ENCODE results near the gene FBXL7. TPM values are rescaled to one million over a fixed set of nuclear protein-coding genes. Genes with fewer than 3 reads are reported as not detected.

FBXL7 gene
- total RNA-seq, 2 donors from 2014 or later: 21.1 to 31.7 TPM

DNA sequence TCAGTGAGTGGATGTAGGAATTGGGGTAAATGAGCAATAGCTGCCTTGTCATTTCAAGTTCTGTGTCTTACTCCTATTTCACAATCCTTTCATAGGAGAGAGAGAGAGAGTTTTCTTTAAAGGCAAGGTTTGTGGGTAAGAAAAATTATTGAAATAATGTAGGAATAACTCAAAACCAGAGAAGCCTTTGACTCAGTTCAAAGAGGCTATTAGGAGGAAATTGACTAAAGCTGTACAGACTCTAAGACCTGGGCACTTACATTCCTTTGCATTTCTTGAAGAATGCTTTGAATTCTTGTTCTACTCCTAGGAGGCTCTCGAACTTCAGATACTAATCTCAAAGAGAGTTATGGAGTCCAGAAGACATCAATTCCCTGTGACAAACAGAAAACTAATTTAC is 257.1 kb downstream of the FBXL7 start:
- peaks cover 0 to 9% of the 10 kb centered on the region in 2 donors for H3K4me1 ChIP-seq (ENCODE audit: control insufficient read depth in 1 of 2, low read depth in 2 of 2)

GRCh38 chr5:15757619-15758018 is 257.6 kb downstream of the FBXL7 start:
- no peak for DNase-seq (ENCODE audit: low spot score)
- Histone ChIP-seq H3K27ac (no peak overlapping the region), H3K9me3 (no peaks in the 10 kb centered on the region), H3K27me3 (replicated peaks; ENCODE audit: insufficient read depth) (no peaks in the 10 kb centered on the region), H3K4me1 (ENCODE audit: control insufficient read depth in 1 of 2, low read depth in 2 of 2) (peaks cover 0 to 9% of the 10 kb centered on the region in 2 donors), H3K36me3 (no peaks in the 10 kb centered on the region), H3K4me3 (no peak overlapping the region)
- no peak for TF ChIP-seq CTCF (IDR thresholded peaks at IDR 0.05)
- no peak for ATAC-seq (ENCODE audit: insufficient number of reproducible peaks, low FRiP score, low read depth)

More for the DNA sequence above, 257.1 kb downstream of the FBXL7 start:
- Histone ChIP-seq H3K27ac (no peak overlapping the region), H3K36me3 (no peaks in the 10 kb centered on the region), H3K4me3 (no peak overlapping the region), H3K27me3 (replicated peaks; ENCODE audit: insufficient read depth) (no peaks in the 10 kb centered on the region), H3K9me3 (no peaks in the 10 kb centered on the region)
- DNase-seq (ENCODE audit: low spot score) (no peak), ATAC-seq (ENCODE audit: insufficient number of reproducible peaks, low FRiP score, low read depth) (no peak)
- no peak for TF ChIP-seq CTCF (IDR thresholded peaks at IDR 0.05)

DNA sequence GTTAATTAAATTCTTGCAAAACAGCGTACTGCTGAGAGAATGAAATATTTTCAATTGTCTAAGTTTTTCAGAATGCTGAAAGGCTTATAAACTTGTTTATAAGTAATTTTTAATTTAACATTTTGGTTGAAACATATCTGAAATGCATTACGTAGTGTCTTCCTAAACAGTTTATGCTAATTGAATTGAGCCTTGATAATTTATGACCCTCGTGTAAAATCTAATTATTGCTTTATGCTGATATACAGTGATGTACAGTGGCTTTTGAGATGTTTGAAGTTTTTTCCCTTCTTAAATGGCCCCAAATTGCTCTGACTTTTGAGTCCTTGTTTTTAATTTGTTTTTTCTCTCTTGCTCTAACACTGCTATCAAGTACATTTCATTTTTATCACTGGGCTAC is 262.7 kb downstream of the FBXL7 start:
- Histone ChIP-seq H3K4me1 (ENCODE audit: control insufficient read depth in 1 of 2, low read depth in 2 of 2) (no peaks in the 10 kb centered on the region), H3K36me3 (no peaks in the 10 kb centered on the region), H3K27ac (no peak overlapping the region), H3K9me3 (no peaks in the 10 kb centered on the region), H3K4me3 (no peak overlapping the region), H3K27me3 (replicated peaks; ENCODE audit: insufficient read depth) (no peaks in the 10 kb centered on the region)
- ATAC-seq (ENCODE audit: insufficient number of reproducible peaks, low FRiP score, low read depth) (no peak), DNase-seq (ENCODE audit: low spot score) (no peak)
- no peak for TF ChIP-seq CTCF (IDR thresholded peaks at IDR 0.05)

DNA sequence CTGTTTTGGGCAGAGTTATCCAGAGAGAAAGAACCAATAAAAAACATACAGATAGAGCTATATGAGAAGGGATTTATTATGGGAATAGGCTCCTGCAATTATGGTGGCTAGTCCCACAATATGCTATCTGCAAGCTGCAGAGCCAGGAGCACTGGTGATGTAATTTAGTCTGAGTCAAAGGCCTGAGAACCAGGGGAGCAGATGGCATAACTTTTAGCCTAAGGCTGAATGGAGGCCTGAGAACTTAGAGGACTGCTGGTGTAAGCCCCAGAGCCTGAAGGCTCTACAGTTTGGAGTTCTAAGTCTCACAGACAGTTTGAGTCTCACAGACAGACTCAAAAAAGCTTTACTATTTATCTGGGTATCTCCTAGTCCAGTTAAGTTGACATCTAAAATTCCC is 263.8 kb downstream of the FBXL7 start:
- H3K27me3 ChIP-seq (replicated peaks; ENCODE audit: insufficient read depth): no peaks in the 10 kb centered on the region
- ATAC-seq (ENCODE audit: insufficient number of reproducible peaks, low FRiP score, low read depth) (no peak), DNase-seq (ENCODE audit: low spot score) (no peak)
- no peak for TF ChIP-seq CTCF (IDR thresholded peaks at IDR 0.05)
- no peak overlapping the region for H3K27ac ChIP-seq
- H3K36me3 ChIP-seq: peaks cover 1% of the 10 kb centered on the region
- no peaks in the 10 kb centered on the region for H3K4me1 ChIP-seq (ENCODE audit: control insufficient read depth in 1 of 2, low read depth in 2 of 2)
- no peaks in the 10 kb centered on the region for H3K9me3 ChIP-seq
- no peak overlapping the region for H3K4me3 ChIP-seq

DNA sequence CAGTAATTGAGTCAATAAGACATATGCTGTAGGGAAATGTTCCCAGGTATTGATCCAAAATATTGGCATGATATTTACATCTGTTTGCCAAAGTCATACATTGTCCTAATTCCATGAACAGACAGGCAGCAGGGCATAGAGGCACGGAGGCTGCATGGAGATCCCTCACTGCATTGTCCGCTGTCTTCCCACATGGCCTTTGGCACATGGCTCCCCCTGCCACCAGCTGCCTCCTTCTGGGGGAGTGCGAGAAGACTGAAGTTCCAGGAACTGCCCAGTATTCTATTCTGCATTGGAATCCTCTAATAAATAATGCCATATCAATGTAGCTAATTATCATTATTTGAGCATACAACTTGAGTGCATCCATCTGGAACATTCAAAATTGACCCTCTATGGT is 269.0 kb downstream of the FBXL7 start:
- Histone ChIP-seq H3K9me3 (no peaks in the 10 kb centered on the region), H3K36me3 (peaks cover 4% of the 10 kb centered on the region), H3K4me1 (ENCODE audit: control insufficient read depth in 1 of 2, low read depth in 2 of 2) (no peaks in the 10 kb centered on the region), H3K27me3 (replicated peaks; ENCODE audit: insufficient read depth) (no peaks in the 10 kb centered on the region), H3K4me3 (no peak overlapping the region), H3K27ac (no peak overlapping the region)
- ATAC-seq (ENCODE audit: insufficient number of reproducible peaks, low FRiP score, low read depth) (no peak), DNase-seq (ENCODE audit: low spot score) (no peak)
- no peak for TF ChIP-seq CTCF (IDR thresholded peaks at IDR 0.05)

All from thoracic aorta (tissue), 2 donors.